AG09309 (cell line): ENCODE measurements around the gene ENG.

ENCODE experiments used
- DNase-seq: peaks from one replicate; pipeline ENCODE4 v3.0.0-alpha.2; 2010; ENCODE audit warnings: low read depth
- H3K4me3 ChIP-seq: 2 replicates; pipeline ENCODE4 v1.5.1; 2011; ENCODE audit warnings: mild to moderate bottlenecking, low read depth, low read length, moderate library complexity; ENCODE audit not compliant: control insufficient read depth
- CTCF ChIP-seq: IDR thresholded peaks from 2 replicates; pipeline ENCODE4 v1.5.1; 2011; ENCODE audit warnings: mild to moderate bottlenecking, low read depth, low read length, inconsistent platforms; ENCODE audit not compliant: insufficient read depth, control insufficient read depth; ENCODE audit errors: missing control alignments

The ENG gene

GRCh38 chr9:127878652-127879390, 24.4 kb upstream of the ENG start:
- H3K4me3 ChIP-seq = no peak overlapping the region
- DNase-seq = no peak
- TF ChIP-seq CTCF = no peak

- TF ChIP-seq CTCF = no peak
- DNase-seq = no peak
- peak overlapping the region; percentile 59 for H3K4me3 ChIP-seq
Measured at GRCh38 chr9:127878001-127878651, 23.7 kb upstream of the ENG start.

- no peak for DNase-seq
- H3K4me3 ChIP-seq = peak within 1 kb of the TSS; percentile 59
Measured at GRCh38 chr9:127877566-127877998, 23.1 kb upstream of the ENG start, which contains the start of gene AK1. Gene AK1, minus strand, starts transcription at chr9:127877675. Its CDS starts 3,058 bp downstream, at chr9:127874617.

GRCh38 chr9:127876764-127877562, 22.5 kb upstream of the ENG start:
- DNase-seq = no peak
- no peak for TF ChIP-seq CTCF
- peak overlapping the region; percentile 59 for H3K4me3 ChIP-seq

More at GRCh38 chr9:127877566-127877998, 23.1 kb upstream of the ENG start, which contains the start of gene AK1:
- TF ChIP-seq CTCF = no peak

- no peak for TF ChIP-seq CTCF
- H3K4me3 ChIP-seq = peak overlapping the region; percentile 59
- DNase-seq = no peak
Measured at GRCh38 chr9:127876026-127876763, 21.7 kb upstream of the ENG start.
